RKO (cell line): ENCODE results near the gene RNF138.
"Not testable (repeated sequence)": the region's sequence is repeated elsewhere in the genome, so short reads cannot be mapped to it uniquely, and the experiment has no call there.

Experiments used
- DNase-seq: peaks from one replicate; pipeline ENCODE4 v3.0.0-alpha.2; 2016; ENCODE audit warnings: low spot score

Gene RNF138

DNA sequence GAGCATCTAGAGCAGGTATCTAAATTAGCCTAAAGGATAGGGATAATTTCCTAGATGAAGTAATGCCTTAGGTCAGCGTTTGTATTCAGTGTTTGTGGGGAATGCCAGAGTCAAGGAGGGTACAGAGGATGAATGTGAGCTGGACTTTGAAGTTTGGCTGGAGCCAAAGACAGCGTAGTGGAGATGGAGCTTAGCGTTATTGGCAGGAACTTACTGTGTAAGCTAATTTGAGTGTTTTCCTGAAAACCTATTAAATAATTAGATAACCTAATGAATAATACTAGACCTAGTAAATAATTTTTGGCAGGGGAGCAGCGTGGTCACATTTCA lies 4.2 kb downstream of the RNF138 start:
- DNase-seq: no peak

DNA sequence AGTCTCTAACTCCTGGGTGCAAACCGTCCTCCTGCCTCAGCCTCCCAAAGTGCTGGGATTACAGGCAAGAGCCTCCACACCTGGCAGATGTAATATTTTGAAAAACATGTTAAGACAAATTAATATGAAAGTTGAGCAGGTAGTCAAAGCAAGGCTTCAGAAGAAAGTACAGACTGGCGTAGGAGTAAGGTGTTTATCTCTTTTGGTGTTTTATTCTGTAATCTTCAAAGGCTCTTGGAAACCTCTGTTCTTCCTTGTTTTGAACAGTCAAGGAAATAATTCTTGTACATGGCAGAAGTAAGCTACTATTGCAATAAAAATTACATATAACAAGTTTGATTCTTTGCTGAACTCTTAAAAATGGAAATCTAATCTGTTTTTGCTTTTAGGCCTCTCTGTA lies 5.3 kb downstream of the RNF138 start:
- no peak for DNase-seq

DNA sequence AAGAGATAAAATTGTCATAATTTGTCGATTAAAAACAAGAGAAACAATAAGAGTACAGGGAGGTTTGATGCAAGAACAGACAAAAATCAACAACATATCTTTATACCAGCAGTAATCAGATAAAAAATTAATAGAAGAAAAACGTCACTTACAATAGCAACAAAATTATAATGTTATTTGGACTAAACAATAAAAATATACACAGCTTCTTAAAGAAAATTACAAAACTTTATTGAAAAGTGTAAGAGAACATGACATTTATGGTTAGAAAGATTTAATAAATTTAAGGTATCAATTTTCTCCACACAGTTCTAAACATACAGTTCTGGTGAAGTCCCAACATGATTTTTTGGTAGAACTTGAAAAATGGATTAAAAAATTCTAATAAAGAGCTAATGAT lies 12.8 kb downstream of the RNF138 start:
- no peak for DNase-seq

DNA sequence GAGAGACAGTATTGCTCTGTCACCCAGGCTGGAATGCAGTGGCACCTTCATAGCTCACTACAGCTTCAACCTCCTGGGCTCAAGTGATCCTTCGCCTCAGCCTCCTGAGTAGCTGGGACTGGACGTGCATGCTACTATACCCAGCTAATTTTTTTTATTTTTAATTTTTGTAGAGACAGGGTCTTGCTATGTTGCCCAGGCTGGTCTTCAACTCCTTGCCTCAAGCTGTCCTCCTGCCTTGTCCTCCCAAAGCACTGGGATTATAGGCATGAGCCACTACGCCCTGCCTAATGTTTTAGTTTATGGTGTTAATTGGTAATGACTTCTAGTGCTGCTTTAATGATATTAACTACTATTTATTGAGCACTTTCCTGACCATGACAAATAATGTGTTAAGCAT lies 18.3 kb downstream of the RNF138 start:
- DNase-seq: no peak

DNA sequence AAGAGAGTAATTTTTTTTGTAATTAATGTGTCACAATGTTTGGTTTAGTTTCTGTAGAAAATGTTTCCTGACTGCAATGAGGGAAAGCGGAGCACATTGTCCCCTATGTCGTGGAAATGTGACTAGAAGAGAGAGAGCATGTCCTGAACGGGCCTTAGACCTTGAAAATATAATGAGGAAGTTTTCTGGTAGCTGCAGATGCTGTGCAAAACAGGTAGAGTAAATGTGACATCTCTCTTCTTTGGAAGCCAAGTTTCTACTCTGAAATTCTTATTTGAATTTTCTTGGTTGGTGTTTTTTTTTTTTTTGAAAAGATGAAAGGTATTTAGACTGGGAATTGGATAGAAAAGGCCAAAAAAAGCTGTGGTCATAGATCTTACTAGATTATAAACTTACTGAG lies 20.0 kb downstream of the RNF138 start:
- no peak for DNase-seq

DNA sequence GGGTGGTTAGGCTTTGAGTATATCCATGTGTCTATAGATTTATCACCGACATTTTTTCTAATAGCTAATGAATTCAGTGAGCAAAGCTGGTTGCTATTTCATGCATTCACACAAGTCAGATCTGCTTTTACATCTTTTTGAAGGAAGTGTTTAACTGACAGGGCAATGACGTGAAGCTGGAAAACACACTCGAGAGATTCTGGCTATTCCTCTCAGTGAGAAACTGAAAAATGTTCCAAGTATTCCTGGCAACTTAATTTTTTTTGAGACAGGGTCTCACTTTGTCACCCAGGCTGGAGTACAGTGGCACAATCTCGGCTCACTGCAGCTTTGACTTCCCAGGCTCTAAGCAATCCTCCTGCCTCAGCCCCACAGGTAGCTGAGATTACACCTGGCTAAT lies 21.2 kb downstream of the RNF138 start:
- no peak for DNase-seq

DNA sequence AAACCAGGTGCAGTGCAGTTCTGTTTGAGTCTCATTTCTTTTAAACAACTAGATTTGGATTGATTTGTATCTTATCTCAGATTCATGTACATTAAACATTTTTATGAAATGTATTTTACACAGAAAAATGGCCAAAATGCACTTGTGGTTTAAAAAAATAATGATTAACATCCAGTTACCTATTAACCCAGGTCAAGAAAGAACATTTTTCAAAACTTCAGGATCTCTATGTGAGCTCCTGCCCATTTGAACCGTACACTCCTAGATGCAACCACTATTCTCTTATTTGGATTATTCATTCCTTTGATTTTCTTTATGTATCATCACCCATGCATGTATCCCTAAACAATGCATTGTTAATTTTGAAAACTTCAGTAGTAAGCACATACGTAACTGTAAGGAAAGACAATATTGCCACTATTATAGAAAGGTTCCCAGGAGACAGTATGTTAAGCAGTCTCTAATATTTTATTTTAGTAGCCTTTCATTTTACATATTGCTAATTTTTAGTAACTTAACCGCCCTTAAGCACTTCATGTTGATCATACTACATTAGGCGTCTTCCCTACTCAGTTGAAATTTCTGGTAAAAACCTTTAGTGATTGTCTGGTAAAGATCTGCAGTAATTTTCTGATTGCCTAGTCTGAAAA lies 22.7 kb downstream of the RNF138 start:
- DNase-seq: no peak

DNA sequence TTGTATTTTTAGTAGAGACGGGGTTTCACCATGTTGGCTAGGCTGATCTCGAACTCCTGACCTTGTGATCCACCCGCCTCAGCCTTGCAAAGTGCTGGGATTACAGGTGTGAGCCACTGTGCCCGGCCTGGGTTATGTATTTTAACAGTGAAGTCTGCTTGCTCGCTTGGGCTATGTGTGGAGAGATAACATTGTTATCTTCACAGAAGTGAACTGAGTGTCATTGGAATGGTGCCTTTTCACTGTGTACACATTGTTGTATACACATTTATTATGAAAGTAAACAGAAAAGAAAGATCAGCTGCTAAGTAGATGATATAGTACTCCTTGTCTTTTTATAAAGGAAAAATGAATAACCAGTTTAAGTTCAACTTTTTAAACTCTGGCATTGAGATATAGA lies 30.4 kb downstream of the RNF138 start:
- DNase-seq: no peak

DNA sequence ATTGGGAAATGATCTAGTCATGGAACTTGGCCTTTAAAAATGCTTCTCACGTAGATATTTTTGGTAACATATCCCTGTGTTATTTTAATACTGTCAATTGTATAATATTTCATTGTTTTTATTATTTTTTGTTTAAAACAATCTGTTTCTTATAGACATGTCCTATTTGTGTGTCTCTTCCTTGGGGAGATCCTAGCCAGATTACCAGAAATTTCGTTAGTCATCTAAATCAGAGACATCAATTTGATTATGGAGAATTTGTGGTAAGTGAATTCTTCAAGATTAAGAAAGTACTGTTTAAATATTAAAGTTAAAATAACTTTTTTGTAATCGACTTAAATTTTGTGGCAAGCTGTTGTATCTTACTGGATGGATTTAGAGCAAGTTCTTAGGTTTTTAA lies 34.9 kb downstream of the RNF138 start:
- DNase-seq: no peak

DNA sequence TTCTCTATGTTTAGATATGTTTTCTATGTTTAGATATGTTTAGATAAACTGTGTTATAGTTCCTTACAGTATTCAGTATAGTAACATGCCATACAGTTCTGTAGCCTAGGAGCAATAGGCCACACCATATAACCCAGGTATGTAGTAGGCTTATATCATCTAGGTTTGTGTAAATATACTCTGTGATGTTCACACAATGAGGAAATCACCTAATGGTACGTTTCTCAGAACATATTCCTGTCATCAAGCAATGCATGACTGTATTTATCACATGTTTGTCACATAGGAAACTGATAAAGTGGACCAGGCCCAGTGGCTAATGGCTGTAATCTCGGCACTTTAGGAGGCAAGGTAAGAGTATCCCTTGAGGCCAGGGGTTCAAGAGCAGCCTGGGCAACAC lies 44.0 kb downstream of the RNF138 start:
- DNase-seq: no peak

DNA sequence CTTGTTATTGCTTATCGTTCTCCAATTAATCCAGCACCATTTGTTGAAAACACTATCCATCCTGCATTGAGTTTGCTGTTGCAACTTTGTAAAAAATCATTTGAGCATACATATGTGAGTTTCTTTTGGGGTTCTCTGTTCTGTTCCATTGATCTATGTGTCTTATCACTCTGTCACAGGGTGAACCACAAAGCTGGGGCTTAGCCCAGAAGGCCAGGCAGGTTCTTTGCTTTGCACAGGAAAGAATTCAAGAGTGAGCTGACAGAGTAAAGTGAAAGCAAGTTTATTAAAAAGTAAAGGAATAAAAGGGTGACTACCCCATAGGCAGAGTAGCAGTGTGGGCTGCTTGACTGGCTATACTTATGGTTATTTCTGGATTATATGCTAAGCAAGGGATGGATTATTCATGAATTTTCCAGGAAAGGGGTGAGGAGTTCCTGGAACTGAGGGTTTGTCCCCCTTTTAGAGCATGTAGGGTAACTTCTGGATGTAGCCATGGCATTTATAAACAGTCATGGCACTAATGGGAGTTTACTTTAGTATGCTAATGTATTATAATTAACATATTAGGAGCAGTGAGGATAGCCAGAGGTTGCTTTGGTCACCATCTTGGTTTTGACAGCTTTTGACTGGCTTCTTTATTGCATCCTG lies 46.8 kb downstream of the RNF138 start:
- DNase-seq: no peak

DNA sequence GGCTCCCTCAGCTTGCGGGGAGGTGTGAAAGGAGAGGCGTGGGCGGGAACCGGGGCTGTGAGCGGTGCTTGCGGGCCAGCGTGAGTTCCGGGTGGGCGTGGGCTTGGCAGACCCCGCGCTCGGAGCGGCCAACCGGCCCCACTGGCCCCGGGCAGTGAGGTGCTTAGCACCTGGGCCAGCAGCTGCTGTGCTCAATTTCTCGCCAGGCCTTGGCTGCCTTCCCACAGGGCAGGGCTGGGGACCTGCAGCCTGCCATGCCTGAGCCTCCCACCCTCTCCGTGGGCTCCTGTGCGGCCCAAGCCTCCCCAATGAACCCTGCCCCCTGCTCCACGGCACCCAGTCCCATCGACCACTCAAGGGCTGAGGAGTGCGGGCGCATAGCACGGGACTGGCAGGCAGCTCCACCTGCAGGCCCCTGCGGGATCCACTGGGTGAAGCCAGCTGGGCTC lies 48.2 kb downstream of the RNF138 start:
- no peak for DNase-seq

DNA sequence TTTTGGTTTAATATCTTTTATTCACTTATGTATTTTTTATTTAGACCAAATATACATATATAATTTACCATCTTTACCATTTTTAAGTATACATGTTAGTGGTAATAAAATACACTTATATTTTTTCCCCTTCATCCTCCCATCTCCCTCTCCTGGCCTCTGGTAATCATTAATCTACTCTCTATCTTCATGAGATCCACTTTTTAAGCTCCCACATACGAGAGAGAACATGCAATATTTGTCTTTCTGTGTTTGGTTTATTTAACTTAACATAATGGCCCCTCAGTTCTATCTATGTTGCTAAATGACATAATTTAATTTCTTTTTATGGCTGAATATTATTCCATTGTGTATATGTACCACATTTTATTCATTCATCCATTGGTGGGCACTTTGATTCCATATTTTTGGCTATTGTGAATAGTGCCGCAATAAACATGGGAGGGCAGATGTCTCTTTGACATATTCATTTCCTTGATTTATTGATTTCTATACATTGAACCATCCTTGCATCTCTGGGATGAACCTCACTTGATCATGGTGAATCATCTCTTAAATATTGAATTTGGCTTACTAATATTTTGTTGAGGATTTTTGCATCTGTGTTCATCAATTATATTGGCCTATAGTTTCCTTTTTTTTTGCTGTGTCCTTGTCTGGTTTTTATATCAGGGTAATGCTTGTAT lies 56.7 kb downstream of the RNF138 start:
- no peak for DNase-seq

DNA sequence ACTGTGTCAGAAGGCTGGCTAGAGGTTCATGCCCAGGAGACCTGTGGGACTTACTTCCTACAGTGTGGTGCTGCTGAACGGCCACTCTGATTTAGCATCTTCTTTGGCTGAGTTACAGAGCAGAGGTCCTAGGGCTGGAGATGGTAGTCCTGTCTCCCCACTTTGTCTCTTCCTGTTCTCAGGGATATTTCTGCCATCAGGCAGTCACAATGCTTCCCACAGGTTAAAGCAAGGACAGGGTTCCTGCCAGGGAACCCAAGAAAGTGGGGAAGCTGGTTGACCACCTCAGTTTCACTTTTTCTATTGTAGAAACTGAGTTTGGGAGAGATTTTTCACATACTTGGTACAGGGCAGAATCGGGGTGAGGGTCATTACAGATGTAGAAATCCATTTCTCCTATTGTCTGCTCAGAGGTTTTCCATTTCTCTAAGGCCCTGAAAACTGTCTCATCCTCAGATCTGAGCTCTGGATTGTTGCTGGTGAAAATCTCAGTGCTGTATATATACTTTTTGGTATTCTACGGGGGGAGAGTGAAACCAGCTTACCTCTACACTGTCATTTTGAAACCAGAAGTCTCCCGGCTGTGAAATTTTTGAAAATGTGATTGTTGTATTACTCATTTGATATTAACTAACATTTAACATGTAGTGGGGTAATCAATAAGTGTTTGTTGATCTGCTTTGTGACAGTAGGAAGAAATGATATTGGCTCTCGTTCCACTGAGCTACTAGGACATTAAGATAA lies 61.2 kb downstream of the RNF138 start:
- no peak for DNase-seq

DNA sequence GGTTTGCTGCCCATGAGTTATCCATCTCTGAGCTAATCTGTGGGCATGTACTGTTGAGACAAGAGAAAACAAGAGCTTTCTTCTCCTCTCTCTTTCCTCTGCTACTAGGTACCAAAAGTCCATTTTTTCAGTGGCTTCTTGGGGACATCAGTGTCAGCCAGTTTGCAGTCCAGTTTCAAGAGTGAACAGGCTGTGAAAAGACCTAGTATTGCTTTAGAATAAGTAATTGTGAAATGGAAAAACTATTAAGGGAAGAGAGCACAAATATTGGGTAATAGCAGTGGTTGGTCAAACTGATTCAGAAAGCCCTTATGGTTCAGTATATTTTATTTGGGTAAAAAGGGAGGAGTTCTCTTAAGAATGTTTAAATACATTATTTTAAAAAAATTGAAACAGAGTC lies 65.2 kb downstream of the RNF138 start:
- no peak for DNase-seq

DNA sequence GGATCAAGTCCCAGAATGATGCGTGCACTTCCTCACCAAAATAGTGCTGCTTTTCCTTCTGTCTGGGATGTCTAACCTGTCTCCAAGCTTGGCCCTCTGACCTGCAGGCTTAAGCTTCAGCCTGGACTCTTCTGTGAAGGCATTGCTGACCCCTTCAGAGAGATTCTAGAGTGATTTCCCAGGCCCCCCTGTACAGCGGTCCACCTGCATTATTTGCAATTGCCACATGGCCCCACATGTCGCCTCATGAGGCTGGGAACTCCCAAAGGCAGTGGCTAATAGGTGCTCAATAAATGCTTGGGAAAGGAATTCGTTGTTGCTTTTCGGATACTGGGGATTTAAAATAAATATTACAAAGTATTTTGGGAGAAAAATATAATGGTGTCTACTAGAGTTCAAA lies 65.9 kb downstream of the RNF138 start:
- no peak for DNase-seq

DNA sequence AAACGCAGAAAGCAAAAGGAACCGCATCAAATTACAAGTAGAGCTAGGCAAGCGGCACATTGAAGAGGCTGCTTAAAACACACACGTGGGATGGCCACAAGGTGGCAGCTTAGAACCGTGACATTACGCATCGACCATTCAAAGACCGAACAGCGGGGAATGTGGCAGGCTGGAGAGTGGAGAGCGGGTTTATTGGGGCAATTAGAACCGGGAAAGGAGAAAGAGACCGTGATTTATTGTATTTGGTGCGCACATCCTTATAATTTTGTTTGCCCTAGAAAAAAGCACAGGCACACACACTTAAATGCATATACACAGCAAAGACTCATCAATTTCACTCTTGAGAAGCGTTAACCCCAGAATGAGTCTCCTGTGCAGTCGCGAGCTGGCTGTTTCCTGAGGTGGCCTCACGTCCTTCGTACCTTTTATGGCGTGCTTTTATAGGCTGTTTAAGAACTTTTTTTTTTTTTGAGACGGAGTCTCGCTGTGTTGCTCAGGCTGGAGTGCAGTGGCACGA lies 66.5 kb downstream of the RNF138 start:
- DNase-seq: peak; percentile 89

DNA sequence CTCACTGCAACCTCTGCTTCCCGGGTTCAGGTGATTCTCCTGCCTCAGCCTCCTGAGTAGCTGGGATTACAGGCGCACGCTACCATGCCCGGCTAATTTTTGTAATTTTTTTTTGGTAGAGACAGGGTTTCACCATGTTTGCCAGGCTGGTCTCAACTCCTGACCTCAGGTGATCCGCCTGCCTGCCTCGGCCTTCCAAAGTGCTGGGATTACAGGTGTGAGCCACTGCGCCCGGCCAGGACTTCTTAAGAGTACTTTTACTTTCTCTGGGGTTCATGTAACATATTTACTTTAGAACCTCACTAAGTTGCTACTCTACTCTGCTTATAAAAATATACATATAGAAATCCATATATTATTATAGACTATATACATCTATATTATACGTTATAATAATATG lies 67.0 kb downstream of the RNF138 start:
- not testable (repeated sequence) for DNase-seq

DNA sequence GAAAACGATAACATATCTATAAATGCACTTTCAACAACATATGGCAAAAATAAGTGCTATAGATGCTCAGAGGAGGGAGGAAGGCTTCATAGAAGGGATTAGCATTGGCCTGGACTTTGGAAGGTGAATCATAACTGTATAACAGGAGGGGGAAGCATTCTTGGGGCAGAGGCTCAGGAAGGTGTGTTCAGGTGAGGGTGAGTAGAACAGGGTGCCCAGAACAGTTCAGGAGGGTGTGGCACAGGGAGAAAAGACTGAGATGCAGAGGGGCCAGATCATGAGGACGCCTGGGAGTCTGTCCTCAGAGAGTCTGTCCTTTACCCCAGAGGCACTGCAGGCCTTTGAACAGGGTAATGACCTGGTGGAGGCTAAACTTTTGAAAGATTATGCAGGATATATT lies 68.9 kb downstream of the RNF138 start:
- no peak for DNase-seq

DNA sequence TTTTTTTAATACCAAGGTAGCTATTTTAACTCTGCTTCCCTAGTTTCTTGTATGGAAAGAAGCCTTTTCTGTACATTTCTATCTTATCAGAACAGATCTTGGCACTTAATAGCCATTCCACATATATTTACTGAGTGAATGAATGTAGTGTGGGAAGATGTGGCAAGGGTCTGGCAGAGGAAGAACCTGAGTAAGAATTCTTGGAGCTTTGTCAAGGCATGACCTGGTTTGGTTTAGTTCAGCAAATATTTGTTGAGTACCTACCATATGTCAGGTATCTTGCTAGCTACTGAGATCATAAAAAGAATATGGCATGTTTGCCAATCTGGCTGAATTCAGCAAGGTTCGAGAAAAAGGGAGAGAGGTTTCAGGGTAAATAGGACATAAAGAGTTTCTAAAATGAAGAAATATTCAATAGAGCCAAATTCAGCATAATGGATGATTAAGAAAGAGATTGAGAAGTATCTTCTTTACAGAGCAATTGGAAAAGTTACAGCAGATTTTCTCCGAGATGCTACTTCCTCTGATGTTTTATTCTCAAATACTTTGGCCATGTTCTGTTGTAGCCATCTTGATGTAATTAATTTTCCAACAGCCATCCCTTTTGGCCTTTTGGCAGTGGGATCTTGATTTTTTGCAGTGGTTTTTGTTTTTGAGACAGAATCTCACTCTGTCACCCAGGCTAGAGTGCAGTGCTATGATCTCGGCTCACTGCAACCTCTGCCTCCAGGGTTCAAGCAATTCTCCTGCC lies 76.5 kb downstream of the RNF138 start:
- no peak for DNase-seq

DNA sequence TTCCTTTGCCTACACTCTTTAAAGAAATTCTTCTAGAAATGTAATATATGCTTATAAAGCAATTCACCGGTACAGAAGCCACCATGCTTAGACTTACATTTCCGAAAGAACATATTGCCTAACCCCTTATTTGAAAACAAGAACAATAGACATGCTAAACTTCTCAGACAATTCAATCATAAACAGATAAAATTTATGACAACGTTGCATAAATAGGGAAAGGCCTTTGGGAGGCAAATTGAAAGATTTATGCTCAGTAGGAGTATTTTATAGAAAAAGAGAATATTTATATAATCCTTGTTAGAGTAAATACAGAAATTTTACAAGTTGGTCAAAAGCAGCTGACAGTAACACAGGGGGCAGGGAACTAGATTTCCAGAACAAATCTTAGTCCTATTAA lies 82.0 kb downstream of the RNF138 start:
- DNase-seq: no peak

DNA sequence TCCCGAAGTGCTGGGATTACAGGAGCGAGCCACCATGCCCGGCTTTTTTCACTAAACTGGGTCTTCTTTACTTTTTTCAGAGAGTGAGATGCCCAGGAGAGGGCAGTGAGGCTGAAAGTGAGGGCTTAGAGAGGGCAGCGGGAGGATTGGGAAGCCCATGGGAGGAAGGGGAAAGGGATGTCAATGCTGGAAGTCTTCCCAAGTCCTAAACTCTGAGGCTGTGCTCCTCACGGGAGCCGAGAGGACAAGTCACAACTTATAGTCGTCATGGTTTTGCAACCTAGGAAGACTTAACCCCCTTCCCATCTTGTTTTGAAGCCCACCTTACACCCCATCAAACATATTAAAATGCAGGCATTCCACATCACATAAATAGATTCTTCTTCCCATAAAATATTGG lies 83.0 kb downstream of the RNF138 start:
- DNase-seq: no peak
